T follicular helper cell (primary cell): Measurements from ENCODE around the gene NCAM1.

Experiments used
- DNase-seq: peaks from one replicate; pipeline ENCODE4 v3.0.0-alpha.2; 2020; ENCODE audit warnings: low read depth

NCAM1 gene

DNA sequence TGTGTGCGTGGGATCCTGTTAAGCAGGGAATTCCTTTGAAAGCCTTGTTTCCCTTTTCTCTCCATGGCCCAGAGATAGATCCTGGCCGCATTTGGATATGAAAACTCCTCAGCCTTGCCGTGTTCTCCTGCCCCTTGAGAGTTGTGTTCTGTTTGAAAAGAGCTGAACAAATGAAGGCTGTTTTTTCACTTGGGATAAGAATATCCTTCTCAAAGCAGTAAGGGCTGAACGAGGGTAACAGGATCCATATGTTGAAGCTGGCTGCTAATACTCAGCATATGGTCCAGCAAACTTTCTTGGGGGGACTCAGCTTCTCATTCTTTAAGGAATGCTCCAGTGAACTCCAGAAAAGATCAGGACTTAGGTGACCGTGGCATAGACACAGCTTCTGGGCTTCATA is 238.6 kb downstream of the NCAM1 start:
- no peak for DNase-seq

DNA sequence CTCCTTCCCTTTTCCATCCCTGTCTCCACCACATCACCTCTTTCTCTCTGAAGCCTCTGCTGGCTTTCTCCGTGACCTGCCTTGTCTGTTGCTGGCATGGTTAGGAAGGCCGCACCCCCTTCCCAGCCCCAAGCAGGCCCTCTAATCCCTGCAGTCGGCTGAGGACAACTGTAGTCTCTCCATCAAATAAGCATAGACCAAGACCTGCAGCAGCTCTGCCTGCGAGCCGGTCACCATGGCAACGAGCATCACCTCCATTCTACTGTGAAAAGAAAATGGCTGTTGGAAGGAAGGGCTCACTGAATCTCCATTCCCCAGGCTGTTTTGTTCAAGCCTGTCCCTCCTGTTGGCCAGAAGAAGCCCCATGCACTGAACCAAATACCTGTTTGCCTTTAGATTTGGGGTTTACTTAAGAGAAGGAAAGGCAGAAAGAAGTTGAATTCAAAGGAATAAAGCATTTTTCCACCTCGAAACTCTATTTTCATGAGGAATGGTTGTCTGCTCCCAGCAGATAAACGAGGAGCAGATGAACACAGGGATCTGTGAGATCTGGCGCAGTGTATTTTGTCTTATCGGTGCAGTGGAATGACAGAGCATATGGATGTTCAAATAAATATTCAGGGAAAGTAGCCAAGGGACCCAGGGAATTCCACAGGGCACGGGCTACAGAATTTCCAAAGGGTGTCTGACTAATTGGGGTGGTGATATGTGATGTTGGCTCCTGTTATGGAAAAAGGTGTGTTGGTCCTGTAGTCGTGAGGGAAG is 240.0 kb downstream of the NCAM1 start:
- no peak for DNase-seq

DNA sequence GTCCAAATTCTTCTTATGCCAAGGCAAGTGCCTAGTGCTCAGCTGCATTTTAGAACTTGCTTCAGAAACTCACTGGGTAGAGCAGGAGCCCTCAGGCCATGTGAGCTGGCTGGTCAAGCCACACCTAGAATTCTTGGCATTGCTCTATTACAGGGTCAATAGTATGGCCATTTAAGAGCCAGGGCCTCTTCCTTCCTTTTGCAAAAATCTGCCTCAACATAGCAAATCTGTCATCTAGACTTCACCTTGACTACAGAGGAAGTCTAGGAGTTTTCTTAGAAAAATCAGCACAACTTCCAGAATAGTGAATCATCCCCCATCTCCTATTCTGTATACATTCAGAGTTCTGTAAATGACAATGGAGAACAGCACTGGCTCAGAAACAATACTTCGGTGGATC is 241.2 kb downstream of the NCAM1 start:
- no peak for DNase-seq

DNA sequence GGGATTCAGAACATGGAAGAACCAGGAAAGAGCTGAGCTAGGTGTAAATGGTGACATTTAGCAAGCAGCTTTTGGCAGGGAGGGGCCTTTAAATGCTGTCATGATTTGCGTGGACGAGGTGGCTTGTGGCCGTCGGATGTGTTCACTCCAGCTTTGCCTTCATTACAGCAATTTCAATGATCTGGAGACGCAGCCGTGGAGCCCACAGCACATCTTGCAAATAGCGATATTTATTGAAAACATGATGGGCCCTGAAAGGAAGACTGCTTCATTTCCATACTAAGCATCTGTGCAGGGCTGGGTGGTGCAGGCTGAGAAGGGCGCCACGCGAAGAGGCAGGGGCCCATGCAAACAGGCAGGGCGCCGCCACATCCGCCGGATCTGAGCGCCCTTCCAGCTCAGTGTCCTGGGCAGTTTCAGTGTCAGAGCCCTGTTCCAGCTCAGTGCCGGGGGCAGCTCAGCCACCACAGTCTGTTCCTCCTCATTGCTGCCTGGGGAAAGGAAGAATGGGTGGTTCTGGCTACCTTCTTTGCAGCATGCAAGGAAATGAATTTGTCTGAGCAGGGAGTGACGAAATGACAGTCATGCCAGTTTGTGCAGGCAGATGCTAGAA is 242.0 kb downstream of the NCAM1 start:
- no peak for DNase-seq

DNA sequence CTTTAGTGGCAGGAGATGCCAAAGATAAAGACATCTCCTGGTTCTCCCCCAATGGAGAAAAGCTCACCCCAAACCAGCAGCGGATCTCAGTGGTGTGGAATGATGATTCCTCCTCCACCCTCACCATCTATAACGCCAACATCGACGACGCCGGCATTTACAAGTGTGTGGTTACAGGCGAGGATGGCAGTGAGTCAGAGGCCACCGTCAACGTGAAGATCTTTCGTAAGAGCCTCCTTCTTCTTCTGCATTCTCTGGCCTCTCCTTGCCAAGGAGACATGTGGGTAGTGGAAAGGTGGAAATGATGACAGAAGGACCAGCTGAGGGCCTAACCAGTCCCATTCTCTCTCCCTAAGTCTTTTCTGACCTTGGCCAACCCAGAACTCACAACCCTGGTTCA is 243.1 kb downstream of the NCAM1 start:
- DNase-seq = no peak

DNA sequence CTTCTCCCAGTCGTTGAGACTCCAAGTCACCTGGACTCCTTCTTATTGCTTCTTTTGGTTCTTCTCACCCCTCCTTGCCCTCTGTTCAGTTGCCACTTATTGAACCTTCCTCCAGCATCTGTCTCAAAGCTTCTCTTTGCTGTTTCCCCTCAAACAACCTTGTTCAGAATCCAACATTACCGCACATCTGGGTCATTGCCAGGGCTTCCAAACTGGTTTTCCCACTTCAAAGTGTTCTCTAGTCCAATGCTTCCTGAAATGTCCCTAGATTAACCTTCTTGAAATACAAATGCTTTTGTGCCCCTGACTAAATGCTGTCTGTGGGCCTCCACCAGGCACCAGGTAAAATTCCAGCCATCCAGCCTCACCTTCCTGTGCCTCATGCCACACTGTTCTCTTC is 252.3 kb downstream of the NCAM1 start:
- no peak for DNase-seq

DNA sequence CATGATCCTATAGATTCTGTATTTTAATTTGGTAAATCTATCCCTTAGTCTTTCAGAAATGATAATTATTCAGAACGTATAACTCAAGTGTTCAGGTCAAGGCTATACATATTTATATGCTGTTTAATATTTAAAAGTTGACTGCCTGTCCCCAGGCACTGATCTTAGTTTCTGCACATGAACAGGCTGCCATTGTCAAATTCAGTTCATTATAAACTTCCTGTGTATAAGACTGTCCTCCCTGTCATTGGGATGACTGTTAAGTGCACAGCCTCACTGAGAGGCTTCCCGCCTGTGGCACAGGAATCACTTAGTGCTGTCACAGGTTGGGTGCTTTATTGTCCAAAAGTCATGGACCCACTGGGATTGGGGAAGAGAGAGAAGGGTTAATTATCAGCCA is 261.0 kb downstream of the NCAM1 start:
- no peak for DNase-seq

DNA sequence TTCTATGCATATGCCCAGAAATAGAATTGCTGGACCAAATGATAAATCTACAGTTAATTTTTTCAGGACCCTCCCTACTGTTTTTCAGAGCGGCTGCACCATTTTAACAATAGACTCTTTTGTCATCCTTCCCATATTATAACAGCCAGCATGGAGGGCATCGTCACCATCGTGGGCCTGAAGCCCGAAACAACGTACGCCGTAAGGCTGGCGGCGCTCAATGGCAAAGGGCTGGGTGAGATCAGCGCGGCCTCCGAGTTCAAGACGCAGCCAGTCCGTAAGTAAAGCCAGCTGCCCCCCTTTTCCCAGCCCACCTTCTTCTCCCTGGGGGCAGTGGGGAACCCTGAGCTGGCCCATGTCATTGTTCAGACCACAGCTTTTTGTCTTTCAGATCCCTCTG is 273.7 kb downstream of the NCAM1 start:
- no peak for DNase-seq

DNA sequence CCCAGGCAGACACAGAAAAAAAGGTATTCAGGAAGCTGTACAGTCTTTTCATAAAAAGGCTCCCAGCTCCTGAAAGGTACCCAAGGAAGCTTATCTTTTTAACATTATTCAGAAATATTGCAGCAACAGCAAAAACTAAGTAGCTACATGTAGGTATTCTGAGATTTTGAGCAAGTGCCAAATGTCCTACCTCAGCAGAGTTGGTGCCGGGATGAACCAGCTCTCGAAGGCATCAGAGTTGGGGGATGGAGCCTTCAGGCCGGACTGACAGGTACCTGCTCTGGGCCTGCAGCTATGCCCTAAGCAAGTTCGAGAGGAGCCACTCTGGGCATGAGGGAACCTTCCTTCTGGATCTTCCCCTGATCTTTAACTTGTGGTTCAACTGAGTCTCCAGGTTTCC is 276.0 kb downstream of the NCAM1 start:
- no peak for DNase-seq

DNA sequence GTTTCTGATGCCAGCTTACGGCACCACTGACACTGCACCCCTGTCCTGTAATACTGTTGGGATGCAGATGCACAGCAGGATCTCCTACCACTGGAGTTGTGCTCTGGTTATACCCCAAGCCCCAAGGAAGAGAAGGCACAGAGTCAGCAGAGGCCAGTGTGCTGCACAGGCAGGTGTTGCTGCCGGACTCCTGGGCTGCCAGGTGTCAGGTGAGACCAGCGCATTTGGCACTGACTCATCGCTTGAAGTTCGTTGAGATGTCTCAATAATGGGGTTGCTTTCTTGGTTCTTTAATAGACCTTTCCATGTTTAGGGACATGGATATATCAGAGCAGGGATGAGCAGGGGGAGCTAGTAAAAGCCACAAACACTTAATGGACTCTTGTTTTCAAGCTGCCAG is 277.5 kb downstream of the NCAM1 start:
- DNase-seq = no peak

DNA sequence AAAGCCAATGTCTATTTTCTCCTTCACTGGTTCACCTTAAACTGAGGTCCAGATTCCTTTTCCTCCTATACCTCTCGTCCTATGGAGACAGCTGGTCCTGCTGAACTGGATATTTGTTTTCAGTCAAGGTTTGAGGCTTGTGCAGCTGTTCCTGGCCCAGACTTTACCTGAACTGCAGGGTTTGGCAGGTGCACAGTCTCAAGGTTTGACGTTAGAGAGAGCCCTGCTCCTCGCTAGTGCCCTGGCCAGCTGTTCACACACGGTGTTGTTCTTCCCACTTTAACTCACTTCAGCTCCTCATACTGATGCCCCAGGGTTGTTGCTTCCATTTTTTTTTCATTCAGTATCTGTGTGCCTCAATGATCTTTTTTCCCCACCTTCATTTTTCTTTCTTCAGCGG is 279.2 kb downstream of the NCAM1 start:
- DNase-seq = no peak

DNA sequence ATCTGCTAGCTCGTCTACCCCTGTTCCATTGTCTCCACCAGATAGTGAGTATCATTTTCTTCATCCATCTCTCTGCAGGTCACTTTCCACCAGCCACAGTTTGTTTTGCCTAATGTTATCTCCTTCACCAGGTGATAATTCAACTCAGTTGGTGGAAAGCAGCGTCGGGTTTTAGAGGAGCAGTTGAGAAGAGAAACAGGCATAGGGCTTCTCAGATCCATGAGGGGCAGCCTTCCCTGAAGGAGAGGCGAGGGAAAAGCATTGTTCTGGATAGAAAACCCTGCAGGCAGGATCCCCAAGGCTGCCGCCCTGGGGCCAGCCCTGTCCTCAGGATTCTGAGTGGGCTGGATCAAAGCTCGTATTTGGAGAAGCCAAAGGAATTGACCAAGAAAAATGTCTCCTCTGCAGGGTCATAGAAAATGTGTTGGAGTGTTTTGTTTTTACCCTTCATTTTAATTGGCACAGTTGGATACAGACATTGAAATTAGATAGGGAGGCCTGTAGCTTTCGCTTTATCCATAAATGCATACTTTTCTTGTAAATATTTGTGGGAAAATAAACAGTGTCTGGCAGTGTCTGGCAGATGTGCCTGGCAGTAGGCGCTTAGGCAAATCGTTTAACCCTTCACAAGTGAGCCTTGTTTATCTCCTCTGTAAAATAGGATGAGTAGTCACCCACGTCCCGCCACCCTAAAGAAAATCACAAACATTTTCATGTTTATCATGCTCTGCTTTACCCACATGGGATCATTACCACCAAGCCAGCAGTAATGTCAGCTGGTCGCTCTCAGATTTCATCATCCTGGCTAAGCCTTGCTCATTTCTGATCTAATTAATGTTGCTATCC is 279.8 kb downstream of the NCAM1 start:
- no peak for DNase-seq

DNA sequence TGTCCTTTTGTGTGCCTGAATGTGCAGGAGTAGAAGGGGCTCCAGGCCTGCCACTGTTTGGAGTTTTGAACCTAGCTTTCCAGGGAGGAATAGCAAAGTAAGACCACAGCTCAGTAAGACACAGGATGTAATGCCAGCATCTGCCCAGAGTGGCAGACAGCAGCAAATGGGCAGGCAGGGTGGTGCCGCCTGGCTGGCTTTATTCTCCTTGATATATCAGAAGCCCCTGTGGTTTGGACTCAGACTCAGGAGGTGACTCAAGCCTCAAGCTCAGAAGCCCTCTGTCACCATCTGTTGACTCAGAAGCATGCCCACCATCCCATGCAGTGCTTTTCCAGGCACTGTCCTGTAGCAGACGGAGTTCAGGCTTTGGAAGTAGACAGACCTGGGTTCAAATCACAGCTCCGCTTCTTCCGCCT is 280.4 kb downstream of the NCAM1 start:
- no peak for DNase-seq

DNA sequence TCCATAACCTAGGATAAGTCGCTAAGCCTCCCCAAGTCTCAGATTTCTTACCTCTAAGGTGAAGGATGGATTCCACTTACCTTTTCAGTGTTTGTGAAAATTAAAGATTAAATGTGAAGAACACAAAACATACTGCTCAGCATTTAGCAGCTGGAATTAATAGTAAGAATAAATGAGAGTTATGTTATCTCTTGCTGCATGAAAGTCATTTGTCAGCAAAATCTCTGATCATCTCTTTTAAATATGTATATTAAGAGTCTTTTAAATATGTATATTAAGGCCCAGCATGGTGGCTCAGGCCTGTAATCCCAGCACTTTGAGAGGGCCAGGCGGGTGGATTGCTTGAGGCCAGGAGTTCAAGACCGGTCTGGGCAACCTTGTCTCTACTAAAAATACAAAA is 280.8 kb downstream of the NCAM1 start:
- no peak for DNase-seq

DNA sequence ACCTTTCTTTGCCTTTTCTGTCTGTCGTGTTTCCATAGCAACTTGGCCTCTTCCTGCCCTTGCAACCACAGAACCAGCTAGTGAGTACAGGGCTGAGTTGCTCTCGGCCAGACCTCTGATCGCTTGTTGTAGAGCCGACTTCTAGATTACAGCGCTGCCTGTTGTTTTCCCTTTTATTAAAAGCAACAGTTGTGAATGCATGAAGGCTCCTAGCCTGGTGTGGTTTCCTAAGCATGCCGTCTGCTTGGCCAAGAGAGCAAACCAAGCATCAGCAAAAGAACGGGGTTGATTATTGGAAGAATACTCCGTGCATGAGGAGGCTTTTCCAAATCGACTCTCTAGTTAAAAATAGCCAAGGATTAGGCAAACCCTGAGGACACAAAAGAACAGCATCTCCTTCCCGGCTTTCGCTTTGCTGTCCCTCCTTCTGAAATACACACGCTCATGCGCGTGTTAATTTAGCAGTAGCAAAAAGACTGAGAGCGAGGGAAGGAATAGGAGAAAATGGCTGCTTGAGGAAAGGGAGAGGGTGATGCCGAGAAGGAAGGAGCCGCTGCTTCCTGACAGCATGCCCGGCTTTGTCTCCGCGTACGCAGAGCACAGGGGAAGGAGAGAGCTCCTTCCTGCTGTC is 281.7 kb downstream of the NCAM1 start:
- DNase-seq = no peak

DNA sequence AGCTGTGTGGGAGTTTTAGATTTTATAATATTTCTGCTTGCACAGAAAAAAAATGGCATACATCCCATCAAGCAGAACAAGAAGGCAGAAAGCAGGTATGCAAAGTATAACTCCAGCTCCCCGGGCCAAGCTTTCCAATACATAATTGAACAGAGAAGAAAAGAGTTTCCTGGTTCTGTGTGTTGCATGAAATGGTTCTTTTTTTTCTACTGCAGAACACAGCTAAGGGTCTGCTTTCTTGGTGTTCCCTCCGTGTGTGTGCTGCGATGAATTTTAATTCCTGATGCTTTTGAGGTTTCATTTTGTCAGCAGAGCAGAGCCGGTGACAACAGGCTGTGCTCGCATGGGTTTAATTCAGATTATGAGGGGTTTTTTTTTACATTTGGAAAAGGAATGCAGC is 282.5 kb downstream of the NCAM1 start:
- no peak for DNase-seq

DNA sequence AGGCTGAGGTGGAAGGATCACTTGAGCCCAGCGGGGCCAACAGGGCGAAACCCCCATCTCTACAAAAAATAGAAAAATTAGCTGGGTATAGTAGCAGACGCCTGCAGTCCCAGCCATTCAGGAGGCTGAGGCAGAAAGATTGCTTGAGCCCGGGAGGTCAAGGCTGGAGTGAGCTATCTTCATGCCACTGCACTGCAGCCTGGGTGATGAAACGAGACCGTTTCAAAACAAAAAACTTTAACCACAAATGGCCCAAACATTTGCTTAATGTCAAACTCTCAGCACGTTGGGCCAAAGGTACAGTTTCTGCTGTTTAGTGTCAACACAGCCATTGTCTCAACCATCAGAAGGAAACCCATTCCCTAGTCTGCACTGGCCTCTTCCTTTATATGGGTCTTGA is 284.0 kb downstream of the NCAM1 start:
- no peak for DNase-seq

DNA sequence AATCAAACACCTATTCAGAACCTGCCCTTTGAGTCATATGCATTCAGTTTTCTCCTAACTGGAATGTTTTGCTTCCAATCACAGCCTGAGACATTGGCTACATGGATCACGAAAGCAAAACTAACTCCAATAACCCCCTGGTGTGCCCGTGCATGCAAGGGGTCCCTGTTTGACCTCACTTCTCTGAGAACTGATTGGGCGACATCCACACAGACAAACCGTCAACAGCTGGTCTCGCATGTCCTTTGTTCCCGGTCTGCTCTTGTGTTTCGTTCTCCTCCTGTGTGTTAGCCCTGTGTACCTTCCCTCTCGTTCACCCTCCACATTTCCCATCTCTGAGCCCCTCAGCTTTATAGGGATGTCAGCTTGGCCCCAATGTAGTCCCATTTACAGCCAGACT is 286.0 kb downstream of the NCAM1 start:
- DNase-seq = no peak

DNA sequence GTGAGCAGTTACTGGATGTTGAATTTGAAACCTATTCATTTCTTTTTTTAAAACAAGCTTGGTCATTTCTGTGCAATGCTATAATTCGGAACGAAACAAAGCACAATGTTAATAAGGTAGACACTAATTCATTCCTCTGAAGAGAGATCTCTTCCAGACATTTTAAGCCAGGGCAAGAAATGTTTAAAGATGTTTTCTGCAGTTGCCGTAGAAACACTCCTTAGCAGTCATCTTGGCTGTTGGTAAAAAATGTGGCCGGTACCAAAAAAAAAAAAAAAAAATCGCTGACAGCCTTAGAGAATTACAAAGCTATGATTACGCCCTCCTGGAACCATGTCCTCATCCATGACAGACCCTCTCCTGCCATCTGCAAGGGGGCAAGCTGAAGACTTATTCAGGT is 286.7 kb downstream of the NCAM1 start:
- no peak for DNase-seq

DNA sequence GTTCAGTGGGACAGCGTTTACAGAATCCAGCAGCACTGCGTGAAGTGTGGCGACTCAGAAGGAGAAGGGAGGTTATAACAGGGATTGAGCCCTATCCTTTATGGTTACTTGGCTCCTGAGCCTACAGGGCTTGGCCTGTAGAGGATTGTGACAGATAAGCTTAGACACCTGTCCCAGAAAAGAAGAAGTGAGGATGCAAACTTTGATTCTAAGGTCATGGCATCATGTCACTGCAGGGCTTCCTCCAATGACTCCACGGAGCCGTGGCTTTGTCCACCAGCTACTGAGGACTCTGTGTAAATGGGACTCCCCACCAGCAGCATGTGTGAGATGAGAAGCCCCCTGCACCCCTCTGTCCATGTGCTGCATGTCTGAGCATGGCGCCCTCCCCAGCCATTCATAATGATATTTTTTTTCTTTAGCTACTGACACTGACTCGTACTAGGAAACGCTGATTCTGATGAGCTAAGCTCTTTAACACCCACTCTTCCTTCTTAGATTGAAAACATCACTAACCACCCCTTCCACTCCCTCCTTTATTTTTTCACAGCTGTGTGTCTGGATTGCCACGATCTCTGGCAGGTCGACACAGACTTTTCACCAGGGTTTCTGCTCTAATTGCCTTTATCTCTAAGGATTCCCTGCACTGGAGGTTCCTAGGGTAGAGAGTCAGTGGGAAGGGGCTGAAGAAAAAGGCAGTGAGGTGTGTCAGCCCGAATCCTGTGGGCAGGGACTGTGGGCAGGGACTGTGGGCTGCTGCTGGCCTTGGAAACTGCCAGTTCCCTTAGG is 287.7 kb downstream of the NCAM1 start:
- DNase-seq = no peak

DNA sequence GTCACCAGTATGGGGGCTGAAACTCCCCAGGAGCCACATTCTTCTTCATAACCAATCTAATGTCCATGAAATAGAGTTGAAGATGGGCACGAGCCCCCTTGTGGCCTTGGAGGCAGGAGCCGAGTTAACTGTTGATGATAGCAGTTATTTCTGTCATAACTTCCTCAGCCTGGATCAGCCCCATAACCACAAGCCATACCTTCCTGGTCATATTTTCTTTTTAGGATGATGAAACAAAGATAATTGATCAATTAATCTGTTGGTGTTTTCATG is 288.2 kb downstream of the NCAM1 start:
- no peak for DNase-seq

DNA sequence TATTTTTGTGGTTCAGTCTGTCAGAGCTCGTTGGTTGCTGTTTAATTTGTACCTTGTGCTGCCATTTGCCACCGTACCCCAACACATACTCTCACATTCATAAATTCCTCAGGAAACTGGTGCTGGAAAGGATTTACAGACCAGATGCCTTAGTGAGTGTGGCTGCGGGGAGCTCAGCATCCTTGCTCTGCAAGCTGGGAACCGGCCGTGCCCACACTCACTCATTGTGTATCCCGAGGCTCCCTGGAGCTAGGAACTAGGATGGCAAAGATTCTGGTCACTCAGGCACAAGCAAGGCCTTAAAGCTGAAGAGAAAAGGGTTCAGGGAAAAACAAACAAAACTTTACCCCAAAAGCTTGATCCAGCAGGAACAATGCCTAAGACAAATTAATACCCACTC is 288.6 kb downstream of the NCAM1 start:
- no peak for DNase-seq
